ENCODE results near the gene VCL. TPM values are rescaled to one million over a fixed set of nuclear protein-coding genes. Genes with fewer than 3 reads are reported as not detected.

Gene VCL
- total and polyA plus RNA-seq, 2 of the 8 experiments (the other 6 are each of a cell fraction or from before 2014, with no cell fraction given) = 119 to 377 TPM

- WGBS, 2 experiments (ENCODE audit: extremely low coverage in 1 of 2, insufficient coverage in 1 of 2, insufficient read length in 1 of 2, insufficient replicate concordance in 2 of 2, low coverage in 1 of 2, low lambda C conversion rate in 2 of 2, missing lambda C conversion rate in 1 of 2) = 90% methylated on average over 6 of the region's 6 CpGs; no CpG with 5 or more reads in 1 of the 2 experiments
- no peaks in the 10 kb centered on the region for H4K20me1 ChIP-seq (replicated peaks in 1 of 2; ENCODE audit: control insufficient read depth in 1 of 2, insufficient read depth in 2 of 2, low read length in 2 of 2)
- no peak overlapping the region for H3K27ac ChIP-seq (ENCODE audit: low read depth, low read length)
- H3K79me2 ChIP-seq (ENCODE audit: control insufficient read depth in 1 of 2, insufficient read depth in 2 of 2, low read length in 2 of 2) = no peaks in the 10 kb centered on the region
- no peak overlapping the region for H4K91ac ChIP-seq (replicated peaks; ENCODE audit: insufficient read length, low read length)
- 0 out of 2 replicates have a peak overlapping the region, but pooled peaks have one; percentile 94 for H2BK20ac ChIP-seq (ENCODE audit: low read length)
- no peak overlapping the region for H4K8ac ChIP-seq (ENCODE audit: extremely low read depth, insufficient read depth, low read length)
- H3K9ac ChIP-seq (replicated peaks in 1 of 4; ENCODE audit: extremely low read depth in 1 of 4, low read depth in 3 of 4, low read length in 3 of 4) = no peak overlapping the region
- POLR2A ChIA-PET (ENCODE audit: partially characterized antibody) = interaction anchor here (1.0 to 2.8 kb wide), 3 partner anchors 8 to 54 kb away, joined by 3 to 13 read pairs (median 3); no protein-coding TSS in a partner anchor
- no peak overlapping the region for H3K56ac ChIP-seq (replicated peaks; ENCODE audit: insufficient read length, low read depth, low read length)
- no peak overlapping the region for H3K18ac ChIP-seq (ENCODE audit: extremely low read depth, low read length)
- peaks cover 2 to 7% (median 5%) of the 10 kb centered on the region in 4 experiments for H3K4me1 ChIP-seq (replicated peaks in 1 of 4; ENCODE audit: control insufficient read depth in 3 of 4, insufficient read depth in 4 of 4, low read length in 3 of 4)
- no peak overlapping the region for H3K4ac ChIP-seq (replicated peaks; ENCODE audit: insufficient read length, low read depth, low read length)
- no peak overlapping the region; the same call in 1 of the 2 replicates for H2AFZ ChIP-seq (ENCODE audit: low read length)
- H4K5ac ChIP-seq (ENCODE audit: insufficient read length, low read depth, low read length) = no peak overlapping the region
- peak overlapping the region; percentile 28 for H2BK120ac ChIP-seq (replicated peaks; ENCODE audit: low read depth, low read length)
- TF ChIP-seq, protein P1, sequence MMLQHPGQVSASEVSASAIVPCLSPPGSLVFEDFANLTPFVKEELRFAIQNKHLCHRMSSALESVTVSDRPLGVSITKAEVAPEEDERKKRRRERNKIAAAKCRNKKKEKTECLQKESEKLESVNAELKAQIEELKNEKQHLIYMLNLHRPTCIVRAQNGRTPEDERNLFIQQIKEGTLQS (IDR thresholded peaks at IDR 0.05; ENCODE audit: insufficient read depth, low read depth, low read length) = no peak
- TF ChIP-seq RFX5 (IDR thresholded peaks at IDR 0.05; ENCODE audit: borderline replicate concordance, low read depth, low read length) (no peak), RAD21 (IDR thresholded peaks at IDR 0.05 in 1 of 2, conservative IDR thresholded peaks at IDR 0.05 in 1 of 2; ENCODE audit: low read depth in 2 of 2, low read length in 2 of 2) (no peak), SP2 (IDR thresholded peaks at IDR 0.05; ENCODE audit: low read length) (no peak), CHD1 (IDR thresholded peaks at IDR 0.05; ENCODE audit: low read depth, low read length) (no peak), CREB1 (IDR thresholded peaks at IDR 0.05) (no peak), TAF7 (optimal IDR thresholded peaks at IDR 0.05; ENCODE audit: borderline replicate concordance, low read depth, low read length) (no peak), SIX5 (IDR thresholded peaks at IDR 0.05; ENCODE audit: low read depth, low read length) (no peak)
- no peak overlapping the region for H3K4me2 ChIP-seq (ENCODE audit: insufficient read depth in 1 of 2, low read depth in 2 of 2, low read length in 2 of 2)
- CTCF ChIA-PET (ENCODE audit: partially characterized antibody) = interaction anchor here (0.6 to 7.8 kb wide), 8 partner anchors 10 to 71 kb away, joined by 3 to 47 read pairs (median 9); no protein-coding TSS in a partner anchor
- H3K23ac ChIP-seq (ENCODE audit: insufficient read length) = no peak overlapping the region
- DNase-seq (ENCODE audit: low read depth in 1 of 2, low spot score in 2 of 2) (peak in 1 of 2 experiments; percentile 16), FAIRE-seq (no peak)
- H3K14ac ChIP-seq (ENCODE audit: insufficient read length) = no peak overlapping the region
- H3K27me3 ChIP-seq (replicated peaks in 1 of 4; ENCODE audit: control insufficient read depth in 3 of 4, extremely low read depth in 1 of 4, insufficient read depth in 3 of 4, low read length in 3 of 4) = no peaks in the 10 kb centered on the region
- no peaks in the 10 kb centered on the region for H3K79me1 ChIP-seq (ENCODE audit: low read depth, low read length)
- H2BK5ac ChIP-seq (ENCODE audit: low read depth, low read length) = no peak overlapping the region
- no peaks in the 10 kb centered on the region for H3K36me3 ChIP-seq (ENCODE audit: control insufficient read depth in 2 of 4, insufficient read depth in 4 of 4, low read length in 3 of 4)
- no peaks in the 10 kb centered on the region for H3K9me3 ChIP-seq (ENCODE audit: insufficient read depth in 2 of 2, low read depth in 1 of 2, low read length in 1 of 2)
- H2AK5ac ChIP-seq (ENCODE audit: low read depth, low read length) = no peak overlapping the region
- H2BK15ac ChIP-seq (ENCODE audit: low read length) = 0 out of 2 replicates have a peak overlapping the region, but pooled peaks have one; percentile 0
- no peaks in the 10 kb centered on the region for H3K23me2 ChIP-seq (ENCODE audit: low read depth, low read length)
- 0 out of 2 replicates have a peak overlapping the region, but pooled peaks have one; percentile 44 for H2BK12ac ChIP-seq (ENCODE audit: low read depth, low read length)
- no peak overlapping the region for H3K4me3 ChIP-seq (ENCODE audit: extremely low read depth in 1 of 4, insufficient read depth in 2 of 4, low read depth in 3 of 4, low read length in 4 of 4)
Observed at GRCh38 chr10:73959484-73960243, 38.3 kb upstream of the VCL start.

All from H1 (cell line).